Measurements from ENCODE around the gene ETHE1.

DNA sequence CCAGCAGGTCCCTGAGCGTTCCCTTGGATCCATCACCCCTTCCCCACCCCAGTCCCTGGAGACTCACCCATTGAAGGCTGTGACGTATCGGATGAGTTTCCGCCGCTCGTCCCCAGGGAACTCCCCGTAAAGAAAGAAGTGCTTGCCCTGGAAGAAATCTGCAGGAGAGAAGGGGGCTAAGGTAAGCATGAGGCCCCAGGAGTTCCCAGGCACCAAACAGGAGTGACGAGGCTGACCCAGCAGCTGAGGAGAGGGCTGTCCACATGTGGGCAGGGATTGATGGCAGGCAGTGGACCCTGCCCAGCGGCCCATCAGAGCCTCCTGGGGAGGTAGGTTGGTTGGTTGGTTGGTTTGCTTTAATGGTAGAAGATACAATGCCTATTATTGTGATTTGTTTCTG lies 17.1 kb upstream of the ETHE1 start:
- TF ChIP-seq, protein P1, sequence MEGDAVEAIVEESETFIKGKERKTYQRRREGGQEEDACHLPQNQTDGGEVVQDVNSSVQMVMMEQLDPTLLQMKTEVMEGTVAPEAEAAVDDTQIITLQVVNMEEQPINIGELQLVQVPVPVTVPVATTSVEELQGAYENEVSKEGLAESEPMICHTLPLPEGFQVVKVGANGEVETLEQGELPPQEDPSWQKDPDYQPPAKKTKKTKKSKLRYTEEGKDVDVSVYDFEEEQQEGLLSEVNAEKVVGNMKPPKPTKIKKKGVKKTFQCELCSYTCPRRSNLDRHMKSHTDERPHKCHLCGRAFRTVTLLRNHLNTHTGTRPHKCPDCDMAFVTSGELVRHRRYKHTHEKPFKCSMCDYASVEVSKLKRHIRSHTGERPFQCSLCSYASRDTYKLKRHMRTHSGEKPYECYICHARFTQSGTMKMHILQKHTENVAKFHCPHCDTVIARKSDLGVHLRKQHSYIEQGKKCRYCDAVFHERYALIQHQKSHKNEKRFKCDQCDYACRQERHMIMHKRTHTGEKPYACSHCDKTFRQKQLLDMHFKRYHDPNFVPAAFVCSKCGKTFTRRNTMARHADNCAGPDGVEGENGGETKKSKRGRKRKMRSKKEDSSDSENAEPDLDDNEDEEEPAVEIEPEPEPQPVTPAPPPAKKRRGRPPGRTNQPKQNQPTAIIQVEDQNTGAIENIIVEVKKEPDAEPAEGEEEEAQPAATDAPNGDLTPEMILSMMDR (IDR thresholded peaks at IDR 0.05) = no peak
- no peak for TF ChIP-seq POLR2A (IDR thresholded peaks at IDR 0.05)
